Measurements from ENCODE around the gene PYGM.

Gene PYGM

GRCh38 chr11:64788321-64789215 is 28.8 kb upstream of the PYGM start:
- DNase-seq (ENCODE audit: low read depth in 1 of 2, low spot score in 1 of 2), result no peak
- TF ChIP-seq, protein P1, sequence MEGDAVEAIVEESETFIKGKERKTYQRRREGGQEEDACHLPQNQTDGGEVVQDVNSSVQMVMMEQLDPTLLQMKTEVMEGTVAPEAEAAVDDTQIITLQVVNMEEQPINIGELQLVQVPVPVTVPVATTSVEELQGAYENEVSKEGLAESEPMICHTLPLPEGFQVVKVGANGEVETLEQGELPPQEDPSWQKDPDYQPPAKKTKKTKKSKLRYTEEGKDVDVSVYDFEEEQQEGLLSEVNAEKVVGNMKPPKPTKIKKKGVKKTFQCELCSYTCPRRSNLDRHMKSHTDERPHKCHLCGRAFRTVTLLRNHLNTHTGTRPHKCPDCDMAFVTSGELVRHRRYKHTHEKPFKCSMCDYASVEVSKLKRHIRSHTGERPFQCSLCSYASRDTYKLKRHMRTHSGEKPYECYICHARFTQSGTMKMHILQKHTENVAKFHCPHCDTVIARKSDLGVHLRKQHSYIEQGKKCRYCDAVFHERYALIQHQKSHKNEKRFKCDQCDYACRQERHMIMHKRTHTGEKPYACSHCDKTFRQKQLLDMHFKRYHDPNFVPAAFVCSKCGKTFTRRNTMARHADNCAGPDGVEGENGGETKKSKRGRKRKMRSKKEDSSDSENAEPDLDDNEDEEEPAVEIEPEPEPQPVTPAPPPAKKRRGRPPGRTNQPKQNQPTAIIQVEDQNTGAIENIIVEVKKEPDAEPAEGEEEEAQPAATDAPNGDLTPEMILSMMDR (IDR thresholded peaks at IDR 0.05; ENCODE audit: insufficient read depth, low read length), result no peak
- TF ChIP-seq POLR2AphosphoS5 (IDR thresholded peaks at IDR 0.05; ENCODE audit: low read depth) (no peak), GABPA (IDR thresholded peaks at IDR 0.05; ENCODE audit: low read depth) (no peak)
- H3K27ac ChIP-seq (replicated peaks), result no peak overlapping the region
- H3K4me3 ChIP-seq (replicated peaks; ENCODE audit: insufficient read depth, low read length), result no peak overlapping the region
- H3K27me3 ChIP-seq (ENCODE audit: insufficient read depth, poor library complexity, severe bottlenecking), result no peaks in the 10 kb centered on the region

GRCh38 chr11:64787526-64788320 is 27.9 kb upstream of the PYGM start:
- H3K27ac ChIP-seq (replicated peaks), result no peak overlapping the region
- H3K27me3 ChIP-seq (ENCODE audit: insufficient read depth, poor library complexity, severe bottlenecking), result no peaks in the 10 kb centered on the region
- H3K4me3 ChIP-seq (replicated peaks; ENCODE audit: insufficient read depth, low read length), result no peak overlapping the region
- no peak for TF ChIP-seq REST (IDR thresholded peaks at IDR 0.05; ENCODE audit: insufficient replicate concordance, low read depth)
- TF ChIP-seq, protein P1 (IDR thresholded peaks at IDR 0.05; ENCODE audit: insufficient read depth, low read length), result peak; percentile 97
- no peak for TF ChIP-seq SPI1 (IDR thresholded peaks at IDR 0.05; ENCODE audit: borderline replicate concordance, low read depth)
- TF ChIP-seq GABPA (IDR thresholded peaks at IDR 0.05; ENCODE audit: low read depth), result no peak
- DNase-seq (ENCODE audit: low read depth in 1 of 2, low spot score in 1 of 2), result peak in 1 of 2 experiments; percentile 79

GRCh38 chr11:64786308-64786707 is 26.5 kb upstream of the PYGM start:
- H3K27ac ChIP-seq (replicated peaks), result no peak overlapping the region
- H3K4me3 ChIP-seq (replicated peaks; ENCODE audit: insufficient read depth, low read length), result no peak overlapping the region
- no peak for TF ChIP-seq REST (IDR thresholded peaks at IDR 0.05; ENCODE audit: insufficient replicate concordance, low read depth)
- TF ChIP-seq, protein P1 (IDR thresholded peaks at IDR 0.05; ENCODE audit: insufficient read depth, low read length), result no peak
- TF ChIP-seq SPI1 (IDR thresholded peaks at IDR 0.05; ENCODE audit: borderline replicate concordance, low read depth), result no peak
- TF ChIP-seq GABPA (IDR thresholded peaks at IDR 0.05; ENCODE audit: low read depth), result no peak
- TF ChIP-seq POLR2AphosphoS5 (IDR thresholded peaks at IDR 0.05; ENCODE audit: low read depth), result no peak
- H3K27me3 ChIP-seq (ENCODE audit: insufficient read depth, poor library complexity, severe bottlenecking), result no peaks in the 10 kb centered on the region
- no peak for DNase-seq (ENCODE audit: low read depth in 1 of 2, low spot score in 1 of 2)

Measured in HL-60 (cell line).